GM12878 (cell line): Measurements from ENCODE around the gene IRX4. TPM values are rescaled to one million over a fixed set of nuclear protein-coding genes. Genes with fewer than 3 reads are reported as not detected.

Source experiments
- ATAC-seq: fragments of 200-7000 bp; cut with Tn5 transposase; 3 replicates; pipeline ENCODE4 v1.9.1; 2020; ENCODE audit warnings: mild to moderate bottlenecking, moderate library complexity
- BruUV-seq: library from RNA; stranded (reverse); fragments of 400-500 nt; replicated peaks from 2 replicates; lab custom pipeline; 2021; lab: Mats Ljungman, UMichigan
- CTCF ChIA-PET: fragments of 300-600 bp; sonication (Branson Sonifier 250); formaldehyde crosslinking; extraction: SDS; loops from one replicate; lab custom pipeline; 2021; ENCODE audit warnings: inconsistent platforms; lab: Yijun Ruan, JAX
- POLR2A ChIA-PET: fragments of 350-600 bp; formaldehyde crosslinking; extraction: SDS; loops from one replicate; lab custom pipeline; 2021; ENCODE audit warnings: inconsistent platforms; lab: Charles Lee
- RAD21 ChIA-PET: fragments of 300-600 bp; sonication (Branson Sonifier 250); formaldehyde crosslinking; loops from one replicate; lab custom pipeline; 2023; ENCODE audit warnings: antibody characterized with exemption; ENCODE audit not compliant: unreplicated experiment; lab: Charles Lee
- SMC1A ChIA-PET: fragments of 300-600 bp; sonication (Branson Sonifier 250); formaldehyde crosslinking; loops from one replicate; lab custom pipeline; 2023; ENCODE audit not compliant: unreplicated experiment, uncharacterized antibody; lab: Charles Lee
- DNase-seq: peaks from one replicate; pipeline ENCODE4 v3.0.0-alpha.2; 2011; ENCODE audit warnings: low read depth, low spot score
- FAIRE-seq: peaks from 3 replicates; lab custom pipeline; 2011; peaks lifted over from hg19 to GRCh38; lab: Jason Lieb, UNC
- H2AFZ ChIP-seq: 2 replicates; pipeline ENCODE4 v1.6.0; 2011; ENCODE audit warnings: low read depth, low read length, control low read depth; ENCODE audit not compliant: control insufficient read depth
- H3K27ac ChIP-seq: 2 replicates; pipeline ENCODE4 v1.5.1; 2011; ENCODE audit warnings: control low read depth; ENCODE audit not compliant: control insufficient read depth, insufficient read depth
- H3K27me3 ChIP-seq, 2 experiments: replicated peaks in 1 of 2; 2 replicates each; pipeline versions ENCODE4 v1.6.0 to v1.6.1; 2011; ENCODE audit warnings: low read length in 1 of 2; ENCODE audit not compliant: control insufficient read depth in 2 of 2, insufficient read depth in 2 of 2
- H3K36me3 ChIP-seq, 2 experiments: 2 replicates each; pipeline ENCODE4 v1.5.1; 2011; ENCODE audit warnings: low read length in 1 of 2; ENCODE audit not compliant: control insufficient read depth in 2 of 2, insufficient read depth in 2 of 2
- H3K4me1 ChIP-seq: 2 replicates; pipeline ENCODE4 v1.6.1; 2011; ENCODE audit warnings: mild to moderate bottlenecking, low read length, moderate library complexity, mixed read lengths; ENCODE audit not compliant: control insufficient read depth, insufficient read depth
- H3K4me2 ChIP-seq: 2 replicates; pipeline ENCODE4 v1.6.0; 2011; ENCODE audit warnings: control low read depth; ENCODE audit not compliant: control insufficient read depth, insufficient read depth
- H3K4me3 ChIP-seq: fragments of 200-600 bp; sonication (generic); 2 replicates; pipeline ENCODE4 v1.5.1; 2016
- H3K79me2 ChIP-seq: 2 replicates; pipeline ENCODE4 v1.6.0; 2011; ENCODE audit warnings: low read length; ENCODE audit not compliant: control insufficient read depth, insufficient read depth
- H3K9ac ChIP-seq: 2 replicates; pipeline ENCODE4 v1.8.0; 2011; ENCODE audit warnings: low read length, control low read depth, mixed read lengths; ENCODE audit not compliant: control insufficient read depth, insufficient read depth
- H3K9me3 ChIP-seq: replicated peaks from 3 replicates; pipeline ENCODE4 v1.5.1; 2011; ENCODE audit warnings: mild to moderate bottlenecking, low read length; ENCODE audit not compliant: control insufficient read depth, insufficient read depth
- H4K20me1 ChIP-seq: 2 replicates; pipeline ENCODE4 v1.6.0; 2011; ENCODE audit not compliant: control insufficient read depth, insufficient read depth
- CREB1 ChIP-seq: IDR thresholded peaks from 2 replicates; pipeline ENCODE4 v1.6.1; 2012; ENCODE audit warnings: low read depth, mild to moderate bottlenecking, inconsistent platforms
- NR2C1 ChIP-seq: fragments of 450-650 bp; IDR thresholded peaks from 2 replicates; pipeline ENCODE4 v1.6.1; 2017; ENCODE audit warnings: antibody characterized with exemption, mild to moderate bottlenecking, moderate library complexity
- PKNOX1 ChIP-seq: fragments of 450-650 bp; IDR thresholded peaks from 2 replicates; pipeline ENCODE4 v1.6.1; 2016; ENCODE audit warnings: mild to moderate bottlenecking
- whole genome bisulfite sequencing: methylation state at CpG from one replicate; pipeline ENCODE4 v1.1.6; 2016; ENCODE audit warnings: low lambda C conversion rate; ENCODE audit not compliant: insufficient replicate concordance, insufficient coverage; ENCODE audit errors: missing lambda C conversion rate; 5-methylcytosine and 5-hydroxymethylcytosine counted together
- in situ Hi-C: fragments of 300-500 bp; cut with MboI; formaldehyde crosslinking; loops from 9 replicates; pipeline ENCODE4 v1.14.3; 2018; ENCODE audit warnings: mixed read lengths
- intact Hi-C: fragments of 100-400 bp; cut with micrococcal nuclease; formaldehyde crosslinking; loops from one replicate; pipeline ENCODE4 v1.14.2; 2022; ENCODE audit not compliant: unreplicated experiment
- polyA plus RNA-seq, 11 experiments: library from polyadenylated mRNA; depleted of rRNA in 4 of 11; unstranded in 6 of 11; stranded (reverse) in 5 of 11; fragments of >200 nt; fragmentation: Nextera tagmentation in 4 of 11; fragmentation: Illumina TruSeq in 1 of 11; extraction: Ambion mirVana in 4 of 11; extraction: Trizol in 1 of 11; gene quantifications; 1 replicate in 1 of 11; 2 replicates in 10 of 11; pipeline versions ENCODE4 v1.2.1 to v1.2.3, GENCODE V29; 2011 to 2016; ENCODE audit warnings: inconsistent platforms in 2 of 11, missing spikeins in 2 of 11, low read depth in 1 of 11
- total RNA-seq, 4 experiments: library from RNA; depleted of rRNA in 3 of 4; stranded (reverse); fragments of >200 nt in 3 of 4; fragmentation: Illumina TruSeq in 1 of 4; extraction: Trizol in 1 of 4; gene quantifications; 2 replicates each; pipeline versions ENCODE4 v1.2.1 to v1.2.3, GENCODE V29; 2013 to 2021
- TF ChIP-seq, protein P1 (sequence below): fragments of 450-650 bp; IDR thresholded peaks from 2 replicates; pipeline ENCODE4 v1.6.1; 2017; ENCODE audit warnings: mild to moderate bottlenecking, moderate library complexity

IRX4 gene
- total and polyA plus RNA-seq, 10 of the 15 experiments (the other 5 are each of a cell fraction or from before 2014, with no cell fraction given): not detected

DNA sequence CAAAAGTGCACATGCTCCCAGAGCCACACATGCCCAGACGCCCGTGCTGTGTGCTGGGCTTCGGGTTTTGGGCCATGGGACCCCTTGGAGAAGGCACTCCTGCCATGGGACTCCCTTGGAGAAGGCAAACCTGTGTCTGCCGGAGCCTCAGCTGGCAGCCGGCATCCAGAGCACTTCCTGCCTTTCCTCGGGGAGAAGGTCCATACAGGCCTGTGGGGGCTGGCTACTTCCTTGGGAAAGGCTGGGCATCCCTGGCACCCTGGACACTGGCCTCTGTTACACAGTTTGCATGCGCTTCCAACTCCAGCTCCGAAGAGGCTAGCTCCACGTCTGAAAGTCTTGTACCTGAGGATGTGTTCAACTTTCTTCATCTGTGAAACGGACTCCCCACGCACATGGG is 14.7 kb upstream of the IRX4 start:
- WGBS: 40% methylated on average over 11 of the region's 11 CpGs
- FAIRE-seq (no peak), DNase-seq (no peak), ATAC-seq (no peak)
- H2AFZ ChIP-seq: no peak overlapping the region
- H3K4me1 ChIP-seq: no peaks in the 10 kb centered on the region
- H3K36me3 ChIP-seq: no peaks in the 10 kb centered on the region
- intact Hi-C loops: no loop called here
- CTCF ChIA-PET: no interaction called here
- no peak overlapping the region for H3K4me2 ChIP-seq
- H3K9me3 ChIP-seq: no peaks in the 10 kb centered on the region; the same call in 2 of the 3 replicates
- SMC1A ChIA-PET: no interaction called here
- TF ChIP-seq, protein P1, sequence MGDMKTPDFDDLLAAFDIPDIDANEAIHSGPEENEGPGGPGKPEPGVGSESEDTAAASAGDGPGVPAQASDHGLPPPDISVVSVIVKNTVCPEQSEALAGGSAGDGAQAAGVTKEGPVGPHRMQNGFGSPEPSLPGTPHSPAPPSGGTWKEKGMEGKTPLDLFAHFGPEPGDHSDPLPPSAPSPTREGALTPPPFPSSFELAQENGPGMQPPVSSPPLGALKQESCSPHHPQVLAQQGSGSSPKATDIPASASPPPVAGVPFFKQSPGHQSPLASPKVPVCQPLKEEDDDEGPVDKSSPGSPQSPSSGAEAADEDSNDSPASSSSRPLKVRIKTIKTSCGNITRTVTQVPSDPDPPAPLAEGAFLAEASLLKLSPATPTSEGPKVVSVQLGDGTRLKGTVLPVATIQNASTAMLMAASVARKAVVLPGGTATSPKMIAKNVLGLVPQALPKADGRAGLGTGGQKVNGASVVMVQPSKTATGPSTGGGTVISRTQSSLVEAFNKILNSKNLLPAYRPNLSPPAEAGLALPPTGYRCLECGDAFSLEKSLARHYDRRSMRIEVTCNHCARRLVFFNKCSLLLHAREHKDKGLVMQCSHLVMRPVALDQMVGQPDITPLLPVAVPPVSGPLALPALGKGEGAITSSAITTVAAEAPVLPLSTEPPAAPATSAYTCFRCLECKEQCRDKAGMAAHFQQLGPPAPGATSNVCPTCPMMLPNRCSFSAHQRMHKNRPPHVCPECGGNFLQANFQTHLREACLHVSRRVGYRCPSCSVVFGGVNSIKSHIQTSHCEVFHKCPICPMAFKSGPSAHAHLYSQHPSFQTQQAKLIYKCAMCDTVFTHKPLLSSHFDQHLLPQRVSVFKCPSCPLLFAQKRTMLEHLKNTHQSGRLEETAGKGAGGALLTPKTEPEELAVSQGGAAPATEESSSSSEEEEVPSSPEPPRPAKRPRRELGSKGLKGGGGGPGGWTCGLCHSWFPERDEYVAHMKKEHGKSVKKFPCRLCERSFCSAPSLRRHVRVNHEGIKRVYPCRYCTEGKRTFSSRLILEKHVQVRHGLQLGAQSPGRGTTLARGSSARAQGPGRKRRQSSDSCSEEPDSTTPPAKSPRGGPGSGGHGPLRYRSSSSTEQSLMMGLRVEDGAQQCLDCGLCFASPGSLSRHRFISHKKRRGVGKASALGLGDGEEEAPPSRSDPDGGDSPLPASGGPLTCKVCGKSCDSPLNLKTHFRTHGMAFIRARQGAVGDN: no peak
- TF ChIP-seq PKNOX1: no peak
- no peak for TF ChIP-seq CREB1
- no peak for TF ChIP-seq NR2C1
- RAD21 ChIA-PET: no interaction called here
- no peak overlapping the region for H3K4me3 ChIP-seq
- no peak overlapping the region for H3K9ac ChIP-seq
- no peaks in the 10 kb centered on the region for H3K79me2 ChIP-seq
- in situ Hi-C loops: no loop called here
- H3K27ac ChIP-seq: no peak overlapping the region
- POLR2A ChIA-PET: no interaction called here
- H4K20me1 ChIP-seq: no peaks in the 10 kb centered on the region
- no TSS peak for BruUV-seq
- H3K27me3 ChIP-seq: peaks cover 0 to 5% of the 10 kb centered on the region in 2 experiments; a peak in 2 of 4 replicates
